SK-N-MC (cell line): Measurements from ENCODE around the gene ZBTB39.

Experiments
- EZH2 ChIP-seq: fragments of 200-600 bp; sonication (generic); IDR thresholded peaks from one replicate; pipeline ENCODE4 v1.6.1; 2017; ENCODE audit warnings: antibody characterized with exemption
- POLR2AphosphoS5 ChIP-seq: IDR thresholded peaks from 2 replicates; pipeline ENCODE4 v1.6.1; 2012; ENCODE audit warnings: mild to moderate bottlenecking, low read depth, low read length, borderline replicate concordance

GRCh38 chr12:56993346-56993745 is 13.0 kb downstream of the ZBTB39 start:
- TF ChIP-seq POLR2AphosphoS5 (no peak), EZH2 (no peak)
